Osteocyte (in vitro differentiated cells): ENCODE data around the gene HMGCR. TPM values are rescaled to one million over a fixed set of nuclear protein-coding genes. Genes with fewer than 3 reads are reported as not detected.
A peak's percentile ranks its signal among the peaks of the same experiment; 100 is the strongest.
"Not testable (repeated sequence)": the region's sequence is repeated elsewhere in the genome, so short reads cannot be mapped to it uniquely, and the experiment has no call there.

Experiments used
- DNase-seq: peaks from one replicate; pipeline ENCODE4 v3.0.0; 2021; ENCODE audit warnings: mixed read lengths; ENCODE audit not compliant: unreplicated experiment; ENCODE audit errors: extremely low spot score
- H3K27ac Mint-ChIP-seq: one replicate; pipeline ENCODE4 v1.8.0; 2021; ENCODE audit warnings: mild to moderate bottlenecking, mixed read lengths; ENCODE audit not compliant: unreplicated experiment
- H3K27me3 Mint-ChIP-seq: one replicate; pipeline ENCODE4 v1.8.0; 2021; ENCODE audit warnings: mixed read lengths; ENCODE audit not compliant: unreplicated experiment
- H3K36me3 Mint-ChIP-seq: one replicate; pipeline ENCODE4 v1.8.0; 2021; ENCODE audit warnings: mixed read lengths; ENCODE audit not compliant: unreplicated experiment
- H3K4me1 Mint-ChIP-seq: one replicate; pipeline ENCODE4 v1.8.0; 2021; ENCODE audit warnings: mixed read lengths; ENCODE audit not compliant: unreplicated experiment
- H3K4me3 Mint-ChIP-seq: one replicate; pipeline ENCODE4 v1.8.0; 2021; ENCODE audit warnings: mild to moderate bottlenecking, moderate library complexity, mixed read lengths; ENCODE audit not compliant: unreplicated experiment
- H3K9me3 Mint-ChIP-seq: one replicate; pipeline ENCODE4 v1.8.0; 2021; ENCODE audit warnings: mixed read lengths; ENCODE audit not compliant: unreplicated experiment
- total RNA-seq: library from RNA; stranded (reverse); gene quantifications from 2 replicates; pipeline ENCODE4 v1.2.1, GENCODE V29; 2021
- TF ChIP-seq, protein P1 (sequence below): fragments of 200-600 bp; sonication (generic); IDR thresholded peaks from 2 replicates; pipeline ENCODE4 v1.5.0; 2021; ENCODE audit warnings: antibody characterized with exemption, mild to moderate bottlenecking, moderate library complexity

The HMGCR gene
- total RNA-seq, 1 donor from 2014 or later, result 44.7 TPM

DNA sequence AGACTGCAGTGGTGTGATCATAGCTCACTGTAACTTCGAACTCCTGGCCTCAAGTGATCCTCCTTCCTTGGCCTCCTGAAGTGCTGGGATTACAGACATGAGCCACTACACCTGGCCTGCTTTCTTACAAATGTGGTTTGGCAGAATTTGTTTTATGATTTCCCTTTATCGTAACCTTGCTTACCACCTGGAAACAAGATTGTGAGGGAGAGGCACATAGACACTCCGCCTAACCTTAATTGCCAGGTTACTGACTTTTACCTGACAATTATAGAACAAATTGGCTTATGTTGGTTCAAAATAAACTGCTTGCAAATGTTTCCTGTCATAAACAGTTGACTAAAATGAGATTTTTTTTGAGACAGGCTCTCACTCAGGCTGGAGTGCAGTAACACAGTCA lies 26.8 kb upstream of the HMGCR start:
- H3K27ac Mint-ChIP-seq, result no peak overlapping the region
- H3K36me3 Mint-ChIP-seq, result no peaks in the 10 kb centered on the region
- H3K4me3 Mint-ChIP-seq, result no peak overlapping the region
- H3K27me3 Mint-ChIP-seq, result no peaks in the 10 kb centered on the region
- no peaks in the 10 kb centered on the region for H3K9me3 Mint-ChIP-seq
- TF ChIP-seq, protein P1, sequence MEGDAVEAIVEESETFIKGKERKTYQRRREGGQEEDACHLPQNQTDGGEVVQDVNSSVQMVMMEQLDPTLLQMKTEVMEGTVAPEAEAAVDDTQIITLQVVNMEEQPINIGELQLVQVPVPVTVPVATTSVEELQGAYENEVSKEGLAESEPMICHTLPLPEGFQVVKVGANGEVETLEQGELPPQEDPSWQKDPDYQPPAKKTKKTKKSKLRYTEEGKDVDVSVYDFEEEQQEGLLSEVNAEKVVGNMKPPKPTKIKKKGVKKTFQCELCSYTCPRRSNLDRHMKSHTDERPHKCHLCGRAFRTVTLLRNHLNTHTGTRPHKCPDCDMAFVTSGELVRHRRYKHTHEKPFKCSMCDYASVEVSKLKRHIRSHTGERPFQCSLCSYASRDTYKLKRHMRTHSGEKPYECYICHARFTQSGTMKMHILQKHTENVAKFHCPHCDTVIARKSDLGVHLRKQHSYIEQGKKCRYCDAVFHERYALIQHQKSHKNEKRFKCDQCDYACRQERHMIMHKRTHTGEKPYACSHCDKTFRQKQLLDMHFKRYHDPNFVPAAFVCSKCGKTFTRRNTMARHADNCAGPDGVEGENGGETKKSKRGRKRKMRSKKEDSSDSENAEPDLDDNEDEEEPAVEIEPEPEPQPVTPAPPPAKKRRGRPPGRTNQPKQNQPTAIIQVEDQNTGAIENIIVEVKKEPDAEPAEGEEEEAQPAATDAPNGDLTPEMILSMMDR, result no peak
- no peak for DNase-seq
- H3K4me1 Mint-ChIP-seq, result no peaks in the 10 kb centered on the region

DNA sequence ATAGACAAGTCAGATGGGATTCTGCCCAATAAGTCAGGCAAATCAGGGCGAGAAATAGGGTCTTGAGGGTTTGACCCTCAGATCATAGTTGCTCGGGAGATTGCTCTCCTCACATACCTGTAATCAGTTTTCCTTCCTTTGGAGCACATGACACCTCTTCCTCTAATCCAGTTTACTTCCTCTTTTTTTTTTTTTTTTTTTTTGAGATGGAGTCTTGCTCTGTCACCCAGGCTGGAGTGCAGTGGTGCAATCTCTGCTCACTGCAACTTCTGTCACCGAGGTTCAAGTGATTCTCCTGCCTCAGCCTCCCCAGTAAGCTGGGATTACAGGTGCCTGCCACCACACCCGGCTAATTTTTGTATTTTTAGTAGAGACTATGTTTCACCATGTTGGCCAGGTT lies 17.9 kb upstream of the HMGCR start:
- peaks cover 21% of the 10 kb centered on the region for H3K4me1 Mint-ChIP-seq
- H3K27me3 Mint-ChIP-seq, DNase-seq, H3K4me3 Mint-ChIP-seq, H3K36me3 Mint-ChIP-seq, H3K27ac Mint-ChIP-seq, H3K9me3 Mint-ChIP-seq: not testable (repeated sequence)

DNA sequence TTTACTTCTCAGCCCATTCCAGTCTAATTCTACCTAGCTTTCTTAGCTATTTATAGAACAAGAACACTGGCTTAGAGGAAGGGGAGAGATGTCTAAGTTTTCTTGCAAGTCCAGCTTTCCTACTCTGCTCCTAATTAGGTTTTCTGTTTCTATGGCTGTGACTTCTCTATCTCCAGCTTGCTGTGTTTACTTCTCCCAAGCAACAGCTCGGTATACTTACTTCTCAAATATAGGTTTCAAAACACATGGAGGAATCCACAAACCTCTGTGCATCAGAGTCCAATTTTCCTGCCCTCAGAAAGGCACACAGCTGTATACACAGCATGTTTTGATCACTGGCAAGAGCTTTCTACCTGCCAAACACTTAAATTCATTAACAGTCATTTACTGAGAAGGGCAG lies 17.4 kb upstream of the HMGCR start:
- Mint-ChIP-seq H3K27me3 (no peaks in the 10 kb centered on the region), H3K36me3 (no peaks in the 10 kb centered on the region), H3K9me3 (no peaks in the 10 kb centered on the region), H3K4me1 (peaks cover 21% of the 10 kb centered on the region), H3K27ac (no peak overlapping the region), H3K4me3 (no peak overlapping the region)
- DNase-seq, result no peak
- TF ChIP-seq, protein P1, result no peak

DNA sequence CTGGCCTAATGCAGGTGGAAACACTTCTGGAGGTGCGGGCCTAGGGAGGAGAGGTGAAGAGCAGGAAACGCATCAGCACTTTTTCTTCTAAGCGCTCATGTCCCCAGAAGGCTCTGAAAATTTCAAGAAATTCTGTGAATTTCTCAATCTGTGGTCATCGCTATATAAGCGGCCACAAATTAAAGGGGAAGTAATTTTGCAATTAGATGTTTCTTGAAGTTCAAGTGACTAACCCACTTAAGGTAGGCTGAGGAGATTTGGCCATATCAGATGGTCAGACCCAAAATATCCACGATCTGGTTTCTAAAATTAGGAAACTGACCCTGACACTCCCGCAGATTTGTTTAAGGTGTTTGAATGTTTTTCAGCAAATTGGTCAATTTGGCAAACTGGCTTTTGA lies 16.6 kb upstream of the HMGCR start:
- Mint-ChIP-seq H3K27ac (peak overlapping the region; percentile 85), H3K36me3 (no peaks in the 10 kb centered on the region)
- TF ChIP-seq, protein P1, result no peak

DNA sequence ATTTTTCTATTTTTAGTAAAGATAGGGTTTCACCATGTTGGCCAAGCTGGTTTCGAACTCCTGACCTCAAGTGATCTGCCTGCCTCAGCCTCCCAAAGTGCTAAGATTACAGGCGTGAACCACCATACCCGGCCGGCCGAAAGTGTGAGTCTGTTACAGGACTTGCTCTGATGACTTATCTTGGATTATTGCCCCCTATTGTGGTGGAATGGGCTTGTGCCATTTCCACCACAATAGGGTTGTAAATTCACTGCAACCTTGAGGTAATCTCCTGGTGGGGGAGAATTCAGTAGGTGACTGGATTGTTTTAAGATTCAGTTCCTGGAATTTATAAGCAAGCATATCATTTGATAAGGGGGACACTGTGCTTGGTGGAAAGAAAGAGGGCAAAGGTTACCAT lies 15.0 kb upstream of the HMGCR start:
- peaks cover 21% of the 10 kb centered on the region for H3K4me1 Mint-ChIP-seq
- DNase-seq, result no peak
- no peak overlapping the region for H3K4me3 Mint-ChIP-seq
- TF ChIP-seq, protein P1, result no peak
- H3K9me3 Mint-ChIP-seq, result no peaks in the 10 kb centered on the region
- no peaks in the 10 kb centered on the region for H3K36me3 Mint-ChIP-seq
- no peaks in the 10 kb centered on the region for H3K27me3 Mint-ChIP-seq
- H3K27ac Mint-ChIP-seq, result no peak overlapping the region

More for the DNA sequence above, 16.6 kb upstream of the HMGCR start:
- no peaks in the 10 kb centered on the region for H3K9me3 Mint-ChIP-seq
- DNase-seq, result no peak
- no peak overlapping the region for H3K4me3 Mint-ChIP-seq
- no peaks in the 10 kb centered on the region for H3K27me3 Mint-ChIP-seq
- H3K4me1 Mint-ChIP-seq, result peaks cover 21% of the 10 kb centered on the region

GRCh38 chr5:75324791-75325190 lies 12.2 kb upstream of the HMGCR start:
- TF ChIP-seq, protein P1, result no peak
- Mint-ChIP-seq H3K4me3 (no peak overlapping the region), H3K27ac (no peak overlapping the region), H3K9me3 (no peaks in the 10 kb centered on the region), H3K36me3 (no peaks in the 10 kb centered on the region), H3K27me3 (no peaks in the 10 kb centered on the region), H3K4me1 (peaks cover 18% of the 10 kb centered on the region)
- no peak for DNase-seq
